HuH-7.5 (cell line): ENCODE results near the gene TP53TG5.
"Not testable (repeated sequence)": the region's sequence is repeated elsewhere in the genome, so short reads cannot be mapped to it uniquely, and the experiment has no call there.

Experiments used
- DNase-seq: peaks from one replicate; pipeline ENCODE4 v3.0.0; 2011; ENCODE audit warnings: low spot score

The TP53TG5 gene

DNA sequence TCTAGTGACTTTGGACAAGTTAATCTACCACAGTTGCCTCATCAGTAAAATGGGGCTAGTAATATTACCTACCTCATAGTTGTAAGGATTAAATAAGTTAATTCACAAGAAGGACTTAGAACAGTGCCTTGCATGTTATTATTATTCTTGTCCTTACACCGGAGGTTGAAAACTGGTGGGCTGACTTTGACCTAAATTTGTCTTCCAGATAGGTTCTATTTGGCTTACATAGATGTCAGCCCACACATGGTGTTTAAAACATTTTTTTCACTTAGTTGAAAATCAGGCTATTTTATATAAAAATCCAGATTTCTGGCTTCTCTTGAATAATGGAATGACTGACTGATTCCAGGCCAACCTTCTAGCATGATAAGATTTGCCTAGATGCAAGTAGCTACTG lies 11.9 kb downstream of the TP53TG5 start:
- DNase-seq = no peak

DNA sequence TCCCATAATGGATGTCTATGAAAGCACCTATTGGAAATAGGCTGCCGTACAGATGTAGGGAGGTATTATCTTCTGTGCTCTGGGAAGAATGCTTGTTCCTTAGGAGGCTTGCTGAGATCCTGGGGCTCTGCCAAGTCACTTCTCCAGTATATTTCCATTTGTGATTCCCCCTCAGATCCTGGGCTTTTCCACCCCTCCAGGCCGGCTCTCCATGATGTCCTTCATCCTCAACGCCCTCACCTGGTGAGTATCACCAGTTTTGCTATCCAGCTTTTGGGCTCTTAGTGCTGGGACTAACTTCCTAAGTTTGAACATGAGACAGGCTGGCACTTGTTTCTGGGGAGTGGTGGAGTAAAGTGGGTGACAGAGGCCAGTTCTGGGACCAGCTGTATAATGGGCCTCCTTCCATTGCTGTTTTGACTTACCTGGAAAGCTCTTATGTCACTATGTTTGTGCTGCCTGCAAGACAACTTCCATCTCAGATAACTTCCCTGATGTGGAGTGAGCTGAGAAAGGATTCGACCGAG lies 12.6 kb downstream of the TP53TG5 start:
- no peak for DNase-seq

DNA sequence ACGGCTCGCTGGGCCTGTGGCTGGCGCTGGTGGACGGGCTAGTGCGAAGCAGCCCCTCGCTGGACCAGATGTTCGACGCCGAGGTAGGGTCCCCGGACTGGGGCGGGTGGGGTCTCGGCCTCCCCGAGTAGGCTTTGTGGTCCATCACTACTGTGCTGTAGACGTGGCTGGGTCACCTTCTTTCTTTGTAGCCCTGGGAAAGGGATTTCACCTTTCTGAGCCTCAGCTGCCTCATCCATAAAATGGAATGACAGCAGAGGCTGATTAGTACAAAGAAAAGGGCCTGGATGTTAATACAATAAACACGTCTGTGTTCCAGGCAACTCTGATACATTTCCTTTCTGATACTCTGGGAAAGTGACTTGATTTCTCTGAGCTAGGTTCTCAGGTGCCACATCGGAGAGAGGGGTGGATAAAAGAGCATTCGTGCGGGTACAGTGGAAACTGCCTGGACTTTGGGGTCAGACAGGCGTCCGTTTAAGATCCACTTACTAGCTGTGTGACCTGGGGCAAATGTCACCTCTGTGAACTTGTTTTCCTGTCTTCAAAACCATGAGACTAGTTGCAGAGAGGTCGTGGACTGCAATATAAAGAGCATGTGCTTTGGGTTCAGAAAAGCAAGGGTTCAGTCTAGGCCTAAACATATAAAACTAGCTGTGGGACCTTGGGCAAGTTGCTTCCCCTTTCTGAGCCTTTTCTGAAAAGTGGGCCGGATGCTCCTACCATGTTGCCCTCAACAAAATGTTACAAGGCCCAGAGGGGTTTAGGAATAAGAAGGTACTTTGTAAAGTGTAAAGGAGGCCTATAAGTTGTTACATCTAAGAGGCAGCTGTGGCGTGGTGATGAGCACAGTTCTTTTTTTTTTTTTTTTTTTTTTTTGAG lies 14.3 kb downstream of the TP53TG5 start:
- DNase-seq = no peak

DNA sequence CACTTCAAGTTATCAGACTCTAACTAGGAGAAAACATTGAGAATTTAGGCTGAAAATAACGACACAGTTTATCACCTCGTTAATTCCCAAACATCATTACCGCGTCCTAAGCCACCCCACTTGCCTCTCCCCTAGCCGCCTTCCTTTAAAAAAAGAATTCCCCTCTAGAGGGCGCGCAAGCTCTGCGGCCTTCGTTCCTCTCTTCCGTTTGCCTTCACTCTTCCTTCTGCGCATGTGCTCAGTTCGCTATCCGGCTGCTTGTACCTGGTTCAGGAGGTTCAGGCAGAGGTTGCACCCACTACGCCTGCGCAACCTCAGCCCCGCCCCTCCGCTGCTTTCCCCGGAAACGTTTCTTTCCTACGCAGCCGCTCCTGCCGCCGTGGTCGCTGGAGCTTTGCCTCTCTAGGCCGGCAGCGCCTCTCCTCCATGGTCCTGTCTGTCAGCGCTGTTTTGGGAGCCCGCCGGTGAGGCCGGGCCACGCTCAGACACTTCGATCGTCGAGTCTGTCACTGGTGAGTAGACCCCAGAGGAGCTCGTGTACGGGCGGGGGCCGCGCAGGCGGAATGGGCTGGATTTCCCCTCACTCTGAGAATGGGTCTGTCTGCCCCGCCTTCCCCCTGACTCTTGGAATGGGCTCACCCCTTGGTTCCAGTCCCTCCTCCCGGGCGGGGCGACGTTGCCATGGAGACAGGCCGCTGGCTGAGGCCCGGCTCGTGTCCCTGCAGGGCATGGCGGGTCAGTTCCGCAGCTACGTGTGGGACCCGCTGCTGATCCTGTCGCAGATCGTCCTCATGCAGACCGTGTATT lies 15.1 kb downstream of the TP53TG5 start, which contains the start of gene SYS1:
Gene SYS1 (plus strand): TSS at position 353 of the 807 bp plus-strand sequence. CDS start 376 bp downstream, at position 729.
- DNase-seq = peak; percentile 92

- no peak for DNase-seq
These were observed 16.3 kb downstream of the TP53TG5 start for GRCh38 chr20:45361793-45362192.

DNA sequence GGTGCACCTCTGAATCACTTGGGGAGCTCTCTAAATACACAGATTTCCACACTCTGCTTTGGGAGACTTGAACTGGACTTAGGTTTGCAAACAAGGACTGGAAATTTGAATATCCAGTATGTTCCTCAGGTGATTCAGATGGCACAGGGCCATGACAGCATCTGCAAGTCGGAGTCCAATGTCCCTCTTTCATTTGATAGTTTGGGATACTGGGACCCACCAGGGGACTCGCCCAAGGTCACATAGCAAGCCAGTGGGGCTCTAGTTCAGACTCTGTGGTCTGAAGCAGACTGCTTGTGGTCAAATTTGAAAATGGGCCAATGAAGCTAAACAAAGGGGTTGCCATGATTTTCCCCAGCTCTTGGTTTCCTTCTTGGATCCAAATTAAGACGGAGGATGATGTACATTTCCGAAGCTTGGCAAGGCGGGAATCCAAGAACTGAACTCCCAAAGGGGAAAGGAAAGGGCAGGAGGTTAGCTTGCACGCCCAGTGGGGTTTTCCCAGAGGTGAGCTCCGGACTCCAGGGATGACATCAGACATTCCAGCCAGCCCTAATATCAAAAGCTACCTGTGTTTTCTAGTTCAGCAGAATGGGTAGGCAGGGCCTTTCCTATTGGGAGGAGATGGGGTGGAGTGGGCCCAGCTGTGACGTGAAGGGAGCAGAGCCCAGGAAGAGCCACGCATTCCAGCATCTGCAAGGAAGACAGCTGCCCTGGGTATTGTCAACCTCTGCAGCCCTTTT lies 18.5 kb downstream of the TP53TG5 start:
- DNase-seq = peak; percentile 33

DNA sequence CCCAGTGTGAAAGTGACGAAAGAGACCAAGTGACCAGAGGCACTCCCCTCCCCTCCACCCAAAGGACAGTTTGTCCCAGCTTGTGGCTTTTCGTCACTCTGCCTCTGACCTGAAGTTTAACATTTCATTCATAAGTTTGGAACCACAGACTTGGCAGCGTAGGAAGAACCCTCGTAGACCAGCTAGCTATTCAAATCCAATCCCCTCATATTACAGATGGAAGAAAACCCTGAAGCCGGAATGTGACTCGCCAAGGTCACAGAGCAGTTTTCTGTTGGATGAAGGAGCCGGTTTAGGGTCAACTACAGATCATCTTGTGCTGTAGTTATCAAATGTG lies 19.1 kb downstream of the TP53TG5 start:
- DNase-seq = no peak

DNA sequence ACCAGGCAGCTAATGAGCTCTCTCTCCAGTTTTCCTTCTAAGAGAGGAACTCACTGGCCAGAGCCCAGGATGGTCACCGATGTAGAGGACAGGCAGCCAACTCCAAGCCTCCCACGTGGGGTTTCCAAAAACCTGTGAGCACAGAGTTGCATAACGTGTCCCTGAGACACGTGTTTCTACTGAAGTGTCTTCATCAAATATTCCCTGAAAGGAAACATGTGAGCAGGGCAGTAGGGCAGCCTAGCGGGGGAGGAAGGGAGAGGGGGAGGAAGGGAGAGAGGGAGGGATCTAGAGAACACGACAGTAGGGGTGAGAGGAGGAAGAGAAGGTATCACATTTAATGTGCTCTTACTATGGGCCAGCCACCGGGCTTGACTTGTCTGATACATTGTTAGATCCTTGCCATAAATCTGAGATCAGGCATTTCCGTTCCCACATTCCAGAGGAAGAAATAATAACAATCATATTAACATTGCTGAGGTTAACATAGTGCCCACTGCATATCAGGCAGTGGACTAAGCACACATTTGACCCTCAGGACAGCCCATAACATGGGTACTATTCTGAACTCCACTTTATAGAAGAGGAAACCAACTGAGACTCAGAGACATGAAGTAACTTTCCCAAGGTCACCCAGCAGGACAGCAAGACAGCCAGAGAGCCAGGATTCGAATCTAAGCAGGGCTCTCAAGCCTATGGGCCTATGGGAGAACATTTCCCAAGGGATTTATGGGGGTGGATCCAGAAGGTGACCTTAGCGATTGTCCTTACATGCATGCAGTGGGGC lies 19.6 kb downstream of the TP53TG5 start:
- DNase-seq = no peak

GRCh38 chr20:45355209-45356084 lies 22.7 kb downstream of the TP53TG5 start:
- no peak for DNase-seq

- DNase-seq = no peak
These were observed 23.5 kb downstream of the TP53TG5 start for GRCh38 chr20:45354423-45355208.

- no peak for DNase-seq
These were observed 24.4 kb downstream of the TP53TG5 start for GRCh38 chr20:45353746-45354145.

GRCh38 chr20:45352729-45353128 lies 25.4 kb downstream of the TP53TG5 start:
- no peak for DNase-seq

- DNase-seq = not testable (repeated sequence)
These were observed 27.3 kb downstream of the TP53TG5 start for GRCh38 chr20:45350795-45351194.

- DNase-seq = no peak
These were observed 27.9 kb downstream of the TP53TG5 start for GRCh38 chr20:45350217-45350616.

DNA sequence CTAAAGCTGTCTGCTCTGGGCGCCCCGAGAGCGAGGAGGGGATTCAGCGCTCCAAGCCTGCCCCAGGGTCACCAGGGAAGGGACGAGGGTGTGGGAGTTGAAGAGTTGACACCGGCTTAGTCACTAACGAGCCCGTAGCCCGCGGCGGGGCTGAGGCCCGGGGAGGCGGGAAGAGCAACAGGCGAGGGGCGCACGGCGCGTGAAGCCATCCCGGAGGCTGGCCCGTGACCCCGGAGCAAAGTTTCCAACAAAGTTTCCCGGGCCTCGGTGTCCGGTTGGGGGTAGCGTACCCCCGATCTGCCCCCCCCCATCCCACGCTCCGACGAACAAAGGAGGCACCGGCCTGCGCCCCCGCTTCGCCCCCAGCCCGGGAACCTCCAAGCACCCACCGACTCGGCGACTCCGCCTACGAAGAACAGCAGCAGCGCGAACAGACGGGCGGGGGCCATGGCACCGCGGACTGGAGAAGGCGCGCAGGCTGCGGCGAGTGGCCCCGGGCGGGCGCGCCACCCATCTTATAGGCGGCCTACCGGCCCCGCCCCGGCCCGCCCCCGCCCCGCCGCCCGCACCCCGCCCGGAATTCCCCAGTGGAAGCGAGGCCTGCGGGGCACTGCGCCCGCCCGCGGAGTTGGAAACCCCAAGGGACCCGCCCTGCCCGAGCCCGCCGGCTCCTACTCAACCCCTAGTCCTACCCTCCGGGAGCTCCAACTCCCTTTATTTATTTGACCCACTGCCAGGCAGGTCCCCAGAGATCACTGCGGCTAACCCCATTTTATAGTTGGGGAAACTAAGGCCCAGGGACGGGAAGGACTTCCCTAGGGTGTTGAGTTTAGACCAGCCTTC lies 30.0 kb downstream of the TP53TG5 start, which contains the start of gene SDC4:
Gene SDC4 (minus strand): TSS at position 489 of the 843 bp plus-strand sequence. CDS start 40 bp downstream, at position 449.
- DNase-seq = peak; percentile 74

GRCh38 chr20:45347297-45347935 lies 30.7 kb downstream of the TP53TG5 start:
- peak; percentile 33 for DNase-seq

DNA sequence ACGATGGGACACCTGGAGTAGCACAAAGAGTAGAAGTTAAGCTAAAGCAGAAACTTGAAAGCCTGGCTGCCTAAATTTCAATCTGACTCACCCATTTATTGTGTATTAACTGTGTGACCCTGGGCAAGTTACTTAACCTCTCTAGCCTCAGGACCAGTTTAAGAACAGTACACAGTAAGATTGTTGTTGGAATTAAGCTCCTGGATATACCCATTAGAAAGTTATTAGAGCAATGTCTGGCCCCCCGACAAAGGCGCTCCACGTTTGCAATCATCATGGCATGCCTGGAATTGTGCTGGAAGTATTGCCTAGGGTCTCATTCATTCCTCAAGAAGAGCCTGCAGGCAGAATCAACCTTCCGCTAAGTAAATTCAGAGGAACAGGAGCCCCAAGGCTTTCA lies 31.3 kb downstream of the TP53TG5 start:
- DNase-seq = no peak

DNA sequence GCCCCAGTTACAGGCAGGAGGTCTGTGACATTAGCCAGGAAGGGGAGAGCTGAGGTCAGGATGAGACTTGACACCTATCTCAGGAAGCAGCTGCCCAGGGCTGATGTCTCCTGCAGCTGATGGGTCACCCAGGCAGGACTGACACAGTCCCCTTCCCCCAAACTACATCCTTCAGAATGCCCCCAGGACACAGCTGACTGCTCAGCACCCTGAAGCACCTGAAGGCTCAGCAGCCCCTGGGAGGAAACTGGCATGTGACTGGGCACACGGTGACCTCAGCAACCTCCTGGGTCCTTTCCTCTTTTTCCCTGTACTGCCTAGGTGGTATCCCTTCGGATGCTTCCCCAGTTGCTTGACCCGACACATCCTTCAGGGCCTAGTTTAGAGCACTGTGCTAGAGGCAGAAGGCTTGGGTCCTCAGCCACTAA lies 31.8 kb downstream of the TP53TG5 start:
- DNase-seq = no peak
